KMS-11 (cell line): ENCODE measurements around the gene MED31.

Experiments used
- H2AFZ ChIP-seq: fragments of 200-600 bp; sonication (generic); 2 replicates; pipeline ENCODE4 v1.6.1; 2016; ENCODE audit warnings: antibody characterized with exemption, mixed run types, low read depth
- H3K27ac ChIP-seq: fragments of 200-600 bp; sonication (generic); 2 replicates; pipeline ENCODE4 v1.6.1; 2016; ENCODE audit warnings: mild to moderate bottlenecking, mixed run types
- H3K27me3 ChIP-seq: fragments of 200-600 bp; sonication (generic); 2 replicates; pipeline ENCODE4 v1.6.1; 2017; ENCODE audit warnings: mild to moderate bottlenecking, low read depth, mixed run types, moderate library complexity; ENCODE audit not compliant: insufficient read depth
- H3K36me3 ChIP-seq: fragments of 200-600 bp; sonication (generic); 2 replicates; pipeline ENCODE4 v1.6.1; 2017; ENCODE audit warnings: mild to moderate bottlenecking, mixed run types; ENCODE audit not compliant: insufficient read depth
- H3K4me1 ChIP-seq: fragments of 200-600 bp; sonication (generic); 2 replicates; pipeline ENCODE4 v1.6.1; 2016; ENCODE audit warnings: mild to moderate bottlenecking, low read depth, mixed run types; ENCODE audit not compliant: poor library complexity, severe bottlenecking
- H3K4me2 ChIP-seq: fragments of 200-600 bp; sonication (generic); 2 replicates; pipeline ENCODE4 v1.7.0; 2016; ENCODE audit warnings: mild to moderate bottlenecking, mixed run types
- H3K4me3 ChIP-seq: fragments of 200-600 bp; sonication (generic); IDR thresholded peaks from 2 replicates; pipeline ENCODE4 v1.6.1; 2017; ENCODE audit warnings: low read depth, low read length, mixed read lengths; ENCODE audit not compliant: insufficient read depth
- H3K79me2 ChIP-seq: fragments of 200-600 bp; sonication (generic); 2 replicates; pipeline ENCODE4 v1.6.1; 2016; ENCODE audit warnings: low read depth, mixed run types; ENCODE audit not compliant: insufficient read depth
- H3K9ac ChIP-seq: fragments of 200-600 bp; sonication (generic); 2 replicates; pipeline ENCODE4 v1.6.1; 2016; ENCODE audit warnings: mild to moderate bottlenecking, mixed run types
- H4K20me1 ChIP-seq: fragments of 200-600 bp; sonication (generic); 2 replicates; pipeline ENCODE4 v1.6.1; 2016; ENCODE audit warnings: mild to moderate bottlenecking, mixed run types; ENCODE audit not compliant: insufficient read depth
- TF ChIP-seq, protein P1 (sequence below): fragments of 200-600 bp; sonication (generic); conservative IDR thresholded peaks from 2 replicates; pipeline ENCODE4 v1.6.1; 2017; ENCODE audit warnings: low read depth, mild to moderate bottlenecking, antibody characterized with exemption, low read length, moderate library complexity, mixed read lengths

Gene MED31

GRCh38 chr17:6651354-6651918 is at the start of gene MED31, which contains the start of gene C17orf100:
MED31 (minus strand) TSS chr17:6651605; CDS start chr17:6651528, 77 bp downstream.
C17orf100 (plus strand) TSS chr17:6651762; CDS start chr17:6651914, 152 bp downstream.
- TF ChIP-seq, protein P1, sequence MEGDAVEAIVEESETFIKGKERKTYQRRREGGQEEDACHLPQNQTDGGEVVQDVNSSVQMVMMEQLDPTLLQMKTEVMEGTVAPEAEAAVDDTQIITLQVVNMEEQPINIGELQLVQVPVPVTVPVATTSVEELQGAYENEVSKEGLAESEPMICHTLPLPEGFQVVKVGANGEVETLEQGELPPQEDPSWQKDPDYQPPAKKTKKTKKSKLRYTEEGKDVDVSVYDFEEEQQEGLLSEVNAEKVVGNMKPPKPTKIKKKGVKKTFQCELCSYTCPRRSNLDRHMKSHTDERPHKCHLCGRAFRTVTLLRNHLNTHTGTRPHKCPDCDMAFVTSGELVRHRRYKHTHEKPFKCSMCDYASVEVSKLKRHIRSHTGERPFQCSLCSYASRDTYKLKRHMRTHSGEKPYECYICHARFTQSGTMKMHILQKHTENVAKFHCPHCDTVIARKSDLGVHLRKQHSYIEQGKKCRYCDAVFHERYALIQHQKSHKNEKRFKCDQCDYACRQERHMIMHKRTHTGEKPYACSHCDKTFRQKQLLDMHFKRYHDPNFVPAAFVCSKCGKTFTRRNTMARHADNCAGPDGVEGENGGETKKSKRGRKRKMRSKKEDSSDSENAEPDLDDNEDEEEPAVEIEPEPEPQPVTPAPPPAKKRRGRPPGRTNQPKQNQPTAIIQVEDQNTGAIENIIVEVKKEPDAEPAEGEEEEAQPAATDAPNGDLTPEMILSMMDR: no peak
- Histone ChIP-seq H3K9ac (peak within 1 kb of the TSS; percentile 73; the same call in 1 of the 2 replicates), H3K79me2 (no peaks in the 10 kb centered on the region), H2AFZ (no peak within 1 kb of the TSS; the same call in 1 of the 2 replicates), H3K36me3 (no peaks in the 10 kb centered on the region), H3K4me2 (peak within 1 kb of the TSS; percentile 29; the same call in 1 of the 2 replicates), H3K4me1 (no peaks in the 10 kb centered on the region), H4K20me1 (no peaks in the 10 kb centered on the region), H3K27ac (peak within 1 kb of the TSS; percentile 91), H3K4me3 (no peak within 1 kb of the TSS), H3K27me3 (no peaks in the 10 kb centered on the region)

GRCh38 chr17:6700948-6701307 is 49.5 kb upstream of the MED31 start:
- no peak overlapping the region for H3K27ac ChIP-seq
- no peaks in the 10 kb centered on the region for H3K4me1 ChIP-seq
- no peaks in the 10 kb centered on the region for H4K20me1 ChIP-seq
- no peak overlapping the region for H3K9ac ChIP-seq
- no peaks in the 10 kb centered on the region for H3K27me3 ChIP-seq
- no peak overlapping the region for H3K4me3 ChIP-seq
- TF ChIP-seq, protein P1: no peak
- no peaks in the 10 kb centered on the region for H3K36me3 ChIP-seq
- no peak overlapping the region for H2AFZ ChIP-seq
- H3K4me2 ChIP-seq: no peak overlapping the region
- no peaks in the 10 kb centered on the region for H3K79me2 ChIP-seq

GRCh38 chr17:6699997-6700947 is 48.9 kb upstream of the MED31 start:
- H3K4me1 ChIP-seq: no peaks in the 10 kb centered on the region
- no peak overlapping the region for H3K4me3 ChIP-seq
- H3K27me3 ChIP-seq: no peaks in the 10 kb centered on the region
- H2AFZ ChIP-seq: no peak overlapping the region
- no peaks in the 10 kb centered on the region for H3K36me3 ChIP-seq
- no peak overlapping the region for H3K27ac ChIP-seq
- TF ChIP-seq, protein P1: no peak
- no peak overlapping the region for H3K9ac ChIP-seq
- H3K4me2 ChIP-seq: no peak overlapping the region
- no peaks in the 10 kb centered on the region for H3K79me2 ChIP-seq
- no peaks in the 10 kb centered on the region for H4K20me1 ChIP-seq

GRCh38 chr17:6698004-6698403 is 46.6 kb upstream of the MED31 start:
- Histone ChIP-seq H3K27ac (no peak overlapping the region), H3K4me2 (no peak overlapping the region), H3K4me3 (no peak overlapping the region), H3K4me1 (no peaks in the 10 kb centered on the region), H3K9ac (no peak overlapping the region), H3K27me3 (no peaks in the 10 kb centered on the region), H3K36me3 (no peaks in the 10 kb centered on the region), H2AFZ (no peak overlapping the region), H3K79me2 (no peaks in the 10 kb centered on the region), H4K20me1 (no peaks in the 10 kb centered on the region)
- TF ChIP-seq, protein P1: no peak
